ENCODE measurements around the gene BAZ1B.
"Not testable (repeated sequence)": the region's sequence is repeated elsewhere in the genome, so short reads cannot be mapped to it uniquely, and the experiment has no call there.

Gene BAZ1B

GRCh38 chr7:73539709-73540108 is 17.6 kb upstream of the BAZ1B start:
- no peak for DNase-seq (ENCODE audit: extremely low read depth in 1 of 2, low read depth in 1 of 2)

GRCh38 chr7:73538510-73538909 is 16.4 kb upstream of the BAZ1B start:
- DNase-seq (ENCODE audit: extremely low read depth in 1 of 2, low read depth in 1 of 2), result not testable (repeated sequence)

GRCh38 chr7:73537051-73537450 is 15.0 kb upstream of the BAZ1B start:
- no peak for DNase-seq (ENCODE audit: extremely low read depth in 1 of 2, low read depth in 1 of 2)

- DNase-seq (ENCODE audit: extremely low read depth in 1 of 2, low read depth in 1 of 2), result no peak
Measured at GRCh38 chr7:73536479-73536878, 14.4 kb upstream of the BAZ1B start.

DNA sequence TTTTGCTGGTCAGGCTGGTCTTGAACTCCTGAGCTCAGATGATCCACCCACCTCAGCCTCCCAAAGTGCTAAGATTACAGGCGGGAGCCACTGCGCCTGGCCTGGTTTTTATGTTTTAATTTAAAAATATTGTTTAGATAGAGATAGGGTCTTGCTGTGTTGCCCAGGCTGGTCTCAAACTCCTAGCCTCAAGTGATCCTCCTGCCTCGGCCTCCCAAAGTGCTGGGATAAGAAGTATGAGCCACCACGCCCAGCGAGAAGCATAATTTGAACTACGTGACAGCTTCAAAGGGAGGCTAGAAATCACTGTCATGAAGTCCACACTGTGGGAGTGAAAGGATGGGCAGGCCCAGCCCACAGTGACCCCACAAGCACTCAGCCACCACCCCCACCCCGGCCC is 13.8 kb upstream of the BAZ1B start:
- DNase-seq (ENCODE audit: extremely low read depth in 1 of 2, low read depth in 1 of 2), result not testable (repeated sequence)

DNA sequence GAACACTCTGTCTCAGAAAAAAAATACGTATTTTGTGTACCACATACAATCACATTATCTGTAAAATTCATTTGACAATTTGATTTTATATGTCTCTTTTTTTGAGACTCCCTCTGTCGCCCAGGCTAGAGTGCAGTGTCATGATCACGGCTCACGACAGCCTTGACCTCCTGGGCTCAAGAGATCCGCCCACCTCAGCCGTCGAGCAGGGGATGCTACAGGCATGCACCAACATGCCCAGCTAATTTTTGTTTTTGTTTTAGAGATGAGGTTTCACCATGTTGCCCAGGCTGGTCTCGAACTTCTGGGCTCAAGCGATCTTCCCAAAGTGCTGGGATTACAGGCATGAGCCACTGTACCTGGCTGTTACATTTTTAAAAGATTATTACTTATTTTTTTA is 11.6 kb upstream of the BAZ1B start:
- DNase-seq (ENCODE audit: extremely low read depth in 1 of 2, low read depth in 1 of 2), result no peak

- DNase-seq (ENCODE audit: extremely low read depth in 1 of 2, low read depth in 1 of 2), result no peak
Measured at GRCh38 chr7:73532224-73532623, 10.1 kb upstream of the BAZ1B start.

GRCh38 chr7:73530800-73531199 is 8.7 kb upstream of the BAZ1B start:
- DNase-seq (ENCODE audit: extremely low read depth in 1 of 2, low read depth in 1 of 2), result no peak

- no peak for DNase-seq (ENCODE audit: extremely low read depth in 1 of 2, low read depth in 1 of 2)
Measured at GRCh38 chr7:73526896-73527821, 5.1 kb upstream of the BAZ1B start.

GRCh38 chr7:73526158-73526494 is 4.0 kb upstream of the BAZ1B start:
- DNase-seq (ENCODE audit: extremely low read depth in 1 of 2, low read depth in 1 of 2), result not testable (repeated sequence)

DNA sequence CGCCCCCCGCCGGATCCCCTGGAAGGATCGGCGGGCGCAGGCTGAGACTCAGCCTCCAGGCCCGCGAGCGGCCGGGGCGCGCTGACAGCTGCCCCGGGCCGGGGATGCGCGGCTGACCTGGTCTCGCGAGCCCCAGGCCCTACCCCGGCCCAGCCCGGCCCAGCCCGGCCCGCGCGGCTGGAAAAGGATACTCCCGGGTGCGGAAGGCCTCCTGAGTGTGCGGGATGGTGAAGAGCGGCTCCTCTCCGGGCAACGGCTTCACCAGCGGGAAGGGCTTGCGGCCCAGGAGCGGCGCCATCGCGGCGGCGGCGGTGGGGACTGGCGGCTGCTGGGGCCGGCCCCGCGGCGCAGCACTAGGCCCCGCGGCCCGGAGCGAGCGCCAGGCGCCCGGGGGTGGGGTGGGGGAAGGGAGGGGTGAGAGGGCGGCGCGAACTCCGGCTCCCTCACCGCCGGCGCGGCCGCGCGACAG is 423 bp downstream of the BAZ1B start:
- DNase-seq (ENCODE audit: extremely low read depth in 1 of 2, low read depth in 1 of 2), result peak in 1 of 2 donors; percentile 12

DNA sequence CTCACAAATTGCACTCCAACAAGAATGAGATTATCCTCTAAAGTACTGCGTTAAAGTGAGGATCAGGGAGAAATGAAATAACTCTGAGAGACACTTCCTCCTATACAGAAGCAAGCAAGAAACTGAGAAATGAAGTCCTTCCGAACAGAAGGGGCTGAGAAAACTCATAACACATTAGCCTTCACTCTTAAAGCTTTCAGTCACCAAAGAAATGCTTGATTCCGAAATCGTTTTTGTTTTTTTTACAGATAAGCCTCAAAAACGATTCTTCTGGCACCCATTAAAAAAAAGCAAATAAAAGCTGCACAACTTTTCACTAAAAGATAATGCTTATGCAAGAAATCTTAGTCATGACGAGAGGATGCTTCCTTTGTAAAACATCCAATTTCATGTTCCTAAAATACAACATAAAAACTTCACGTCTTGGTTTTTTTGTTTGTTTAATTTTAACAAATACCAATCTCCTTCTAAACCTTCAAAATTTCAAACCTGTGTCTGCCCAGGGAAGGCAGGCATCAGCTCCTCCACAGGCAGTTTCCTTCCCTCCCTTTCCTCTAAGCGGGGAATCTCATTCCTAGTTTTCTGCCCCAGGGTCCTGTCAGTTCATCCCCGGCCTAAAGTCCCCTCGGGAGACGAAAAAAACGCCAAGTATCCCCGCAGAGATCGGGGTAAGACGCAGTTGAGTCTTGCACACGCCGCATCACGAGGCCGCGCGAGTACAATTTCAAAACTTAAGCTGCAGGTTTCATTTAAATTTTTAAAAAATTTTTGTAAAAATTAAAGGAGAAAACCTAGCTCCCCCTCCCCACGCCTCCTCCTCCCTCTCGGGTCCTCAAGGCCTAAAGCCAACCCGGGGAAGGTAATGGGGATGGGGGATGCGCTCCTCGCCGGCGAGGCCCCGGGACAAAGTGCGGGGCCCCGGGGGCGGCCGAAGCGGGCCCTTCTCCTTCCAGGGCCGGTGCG is 1.1 kb downstream of the BAZ1B start:
- no peak for DNase-seq (ENCODE audit: extremely low read depth in 1 of 2, low read depth in 1 of 2)

- DNase-seq (ENCODE audit: extremely low read depth in 1 of 2, low read depth in 1 of 2), result no peak
Measured at GRCh38 chr7:73519867-73520672, 2.0 kb downstream of the BAZ1B start.

DNA sequence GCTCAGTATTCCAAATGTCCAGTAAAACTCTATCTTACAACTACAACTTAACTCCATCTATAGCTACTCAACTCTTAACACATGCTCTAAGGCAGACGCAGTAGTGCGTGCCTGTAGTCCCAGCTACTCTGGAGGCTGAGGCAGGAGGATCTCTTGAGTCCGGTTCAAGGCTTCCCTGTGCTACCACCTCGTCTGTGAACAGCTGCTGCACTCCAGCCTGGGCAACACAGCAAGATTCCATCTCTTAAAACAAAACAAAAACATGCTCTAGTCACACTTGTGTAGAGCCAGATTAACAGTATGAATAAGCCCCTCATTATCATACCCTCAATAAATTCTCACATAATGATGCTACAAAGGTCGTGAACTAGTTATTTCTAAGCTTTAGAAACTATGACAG is 3.6 kb downstream of the BAZ1B start:
- DNase-seq (ENCODE audit: extremely low read depth in 1 of 2, low read depth in 1 of 2), result no peak

GRCh38 chr7:73517241-73517995 is 4.7 kb downstream of the BAZ1B start:
- DNase-seq (ENCODE audit: extremely low read depth in 1 of 2, low read depth in 1 of 2), result no peak

DNA sequence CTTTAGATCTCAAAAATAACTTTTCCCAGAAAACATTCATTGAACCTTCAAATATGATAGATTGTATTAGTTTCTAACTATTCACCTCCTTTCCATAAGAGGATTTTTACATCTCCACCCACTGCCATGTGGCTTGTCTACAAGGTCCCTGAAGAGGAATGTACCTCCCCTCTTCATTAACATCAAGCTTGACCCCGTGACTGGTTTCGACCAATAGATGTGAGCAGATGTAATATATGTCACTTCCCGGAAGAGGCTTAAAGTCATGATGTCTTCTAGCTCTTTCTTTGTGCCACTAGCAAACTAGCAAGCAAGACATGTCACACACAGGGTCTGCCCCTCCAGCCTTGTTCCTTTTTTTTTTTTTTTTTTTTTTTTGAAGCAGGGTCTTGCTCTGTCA is 6.9 kb downstream of the BAZ1B start:
- DNase-seq (ENCODE audit: extremely low read depth in 1 of 2, low read depth in 1 of 2), result no peak

DNA sequence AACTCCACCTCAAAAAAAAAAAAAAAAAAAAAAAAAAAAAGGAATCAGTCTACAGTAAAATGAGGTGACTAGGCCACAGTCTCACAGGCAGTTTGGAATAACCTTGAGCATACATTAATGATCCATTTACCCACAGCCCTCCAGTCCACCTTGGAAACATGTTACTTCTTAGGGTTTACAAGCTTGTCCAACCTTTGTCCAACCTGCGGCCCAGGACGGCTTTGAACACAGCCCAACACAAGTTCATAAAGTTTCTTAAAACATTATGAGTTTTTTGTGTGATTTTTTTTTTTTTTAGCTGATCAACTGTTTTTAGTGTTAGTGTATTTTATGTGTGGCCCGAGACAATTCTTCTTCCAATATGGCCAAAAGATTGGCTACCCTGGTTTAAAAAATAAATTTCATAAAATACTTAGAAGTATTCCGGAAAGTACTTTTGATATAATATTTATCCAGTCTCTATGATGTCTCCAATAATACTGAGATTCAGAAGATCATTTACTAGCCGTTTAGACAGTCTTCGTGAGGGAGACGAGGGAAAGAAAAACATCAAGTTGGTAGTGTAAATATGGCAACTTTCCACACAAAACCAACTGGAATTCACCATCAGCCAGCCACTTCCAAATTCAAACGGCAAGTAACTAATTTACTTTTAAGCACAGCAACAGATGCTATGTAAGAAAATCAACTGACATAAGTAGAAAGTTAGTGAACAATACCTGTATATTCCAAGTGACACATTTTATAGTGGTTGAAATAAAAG is 9.9 kb downstream of the BAZ1B start:
- no peak for DNase-seq (ENCODE audit: extremely low read depth in 1 of 2, low read depth in 1 of 2)

GRCh38 chr7:73509463-73509862 is 12.6 kb downstream of the BAZ1B start:
- DNase-seq (ENCODE audit: extremely low read depth in 1 of 2, low read depth in 1 of 2), result no peak

DNA sequence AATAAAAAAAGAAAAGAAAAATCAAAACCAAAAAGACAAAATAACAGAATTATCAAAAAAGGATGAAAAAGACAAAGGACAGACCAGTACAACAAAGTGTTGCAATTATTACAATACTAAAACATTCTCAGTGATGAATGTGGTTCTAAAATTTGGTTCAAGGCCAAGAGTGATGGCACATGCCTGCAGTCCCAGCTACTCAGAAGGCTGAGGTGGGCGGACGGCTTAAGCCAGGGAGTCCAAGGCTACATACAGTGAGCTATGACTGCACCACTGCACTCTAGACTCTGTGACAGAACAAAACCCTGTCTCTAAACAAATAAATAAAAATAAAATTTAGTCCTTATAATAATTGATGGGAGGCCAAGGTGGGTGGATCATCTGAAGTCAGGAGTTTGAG is 14.5 kb downstream of the BAZ1B start:
- DNase-seq (ENCODE audit: extremely low read depth in 1 of 2, low read depth in 1 of 2), result no peak
